ENCODE results near the gene SEMA3A.

DNA sequence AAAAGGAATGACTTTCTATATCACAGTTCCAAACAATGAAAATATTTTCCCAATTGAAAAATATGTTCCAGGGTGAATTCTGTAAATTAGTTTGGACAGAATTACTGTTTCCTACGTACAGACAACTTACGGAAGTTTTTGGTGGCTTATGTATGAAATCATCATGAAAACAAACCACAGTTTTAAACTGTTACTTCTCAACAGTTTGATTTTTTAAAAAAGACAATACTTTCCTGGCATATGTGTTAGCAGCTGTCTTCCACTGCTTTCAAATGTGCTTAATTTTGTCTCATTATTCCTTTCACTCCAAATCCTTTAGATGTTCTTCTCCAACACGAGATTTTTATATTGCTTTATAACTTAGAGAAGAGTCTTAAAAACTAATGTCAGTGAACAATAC, 56.2 kb downstream of the SEMA3A start:
- TF ChIP-seq, protein P1, sequence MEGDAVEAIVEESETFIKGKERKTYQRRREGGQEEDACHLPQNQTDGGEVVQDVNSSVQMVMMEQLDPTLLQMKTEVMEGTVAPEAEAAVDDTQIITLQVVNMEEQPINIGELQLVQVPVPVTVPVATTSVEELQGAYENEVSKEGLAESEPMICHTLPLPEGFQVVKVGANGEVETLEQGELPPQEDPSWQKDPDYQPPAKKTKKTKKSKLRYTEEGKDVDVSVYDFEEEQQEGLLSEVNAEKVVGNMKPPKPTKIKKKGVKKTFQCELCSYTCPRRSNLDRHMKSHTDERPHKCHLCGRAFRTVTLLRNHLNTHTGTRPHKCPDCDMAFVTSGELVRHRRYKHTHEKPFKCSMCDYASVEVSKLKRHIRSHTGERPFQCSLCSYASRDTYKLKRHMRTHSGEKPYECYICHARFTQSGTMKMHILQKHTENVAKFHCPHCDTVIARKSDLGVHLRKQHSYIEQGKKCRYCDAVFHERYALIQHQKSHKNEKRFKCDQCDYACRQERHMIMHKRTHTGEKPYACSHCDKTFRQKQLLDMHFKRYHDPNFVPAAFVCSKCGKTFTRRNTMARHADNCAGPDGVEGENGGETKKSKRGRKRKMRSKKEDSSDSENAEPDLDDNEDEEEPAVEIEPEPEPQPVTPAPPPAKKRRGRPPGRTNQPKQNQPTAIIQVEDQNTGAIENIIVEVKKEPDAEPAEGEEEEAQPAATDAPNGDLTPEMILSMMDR (IDR thresholded peaks at IDR 0.05 in 2 of 3, conservative IDR thresholded peaks at IDR 0.05 in 1 of 3; ENCODE audit: borderline replicate concordance in 1 of 3, insufficient read depth in 1 of 3, low read depth in 2 of 3, low read length in 2 of 3): no peak
- TF ChIP-seq CBX3 (IDR thresholded peaks at IDR 0.05; ENCODE audit: low read depth) (no peak), YY1 (IDR thresholded peaks at IDR 0.05; ENCODE audit: extremely low read depth, insufficient replicate concordance, low read depth, low read length) (no peak), EZH2 (IDR thresholded peaks at IDR 0.05) (no peak)
